ENCODE data around the gene RPN2. TPM values are rescaled to one million over a fixed set of nuclear protein-coding genes. Genes with fewer than 3 reads are reported as not detected.

The RPN2 gene
- total RNA-seq, 1 donor, result 159 TPM

DNA sequence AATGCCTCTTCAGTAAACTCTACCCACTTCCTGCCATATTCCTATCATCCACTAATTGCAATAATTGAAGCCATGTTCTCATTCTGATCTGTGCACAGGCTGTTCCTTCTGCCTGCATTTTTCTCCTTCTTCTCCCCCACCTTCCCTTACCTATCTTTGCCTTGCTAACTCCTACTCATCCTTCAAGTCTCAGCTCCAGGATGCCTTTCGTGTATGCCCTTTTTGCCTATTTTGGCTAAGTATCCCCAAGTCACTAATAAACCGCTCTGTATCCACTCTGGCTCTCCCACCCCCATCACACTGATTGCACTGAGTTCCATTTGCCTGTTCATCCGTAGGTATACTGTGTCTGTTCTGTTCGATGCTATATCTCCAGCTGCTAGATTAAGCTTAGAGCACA, 6.3 kb upstream of the RPN2 start:
- H3K4me3 ChIP-seq (ENCODE audit: low read depth, low read length), result no peak overlapping the region
- DNase-seq (ENCODE audit: low read depth), result no peak
- TF ChIP-seq CTCF (IDR thresholded peaks at IDR 0.05; ENCODE audit: insufficient read depth, low read length), result no peak

GRCh38 chr20:37179683-37180524, 774 bp downstream of the RPN2 start:
- no peak for TF ChIP-seq CTCF (IDR thresholded peaks at IDR 0.05; ENCODE audit: insufficient read depth, low read length)
- H3K4me3 ChIP-seq (ENCODE audit: low read depth, low read length), result peak overlapping the region; percentile 74
- DNase-seq (ENCODE audit: low read depth), result peak; percentile 40

GRCh38 chr20:37185686-37186085, 6.6 kb downstream of the RPN2 start:
- DNase-seq (ENCODE audit: low read depth), result no peak
- TF ChIP-seq CTCF (IDR thresholded peaks at IDR 0.05; ENCODE audit: insufficient read depth, low read length), result no peak

GRCh38 chr20:37188787-37189186, 9.7 kb downstream of the RPN2 start:
- no peak for TF ChIP-seq CTCF (IDR thresholded peaks at IDR 0.05; ENCODE audit: insufficient read depth, low read length)
- DNase-seq (ENCODE audit: low read depth), result no peak
- H3K4me3 ChIP-seq (ENCODE audit: low read depth, low read length), result no peak overlapping the region

More at GRCh38 chr20:37185686-37186085, 6.6 kb downstream of the RPN2 start:
- no peak overlapping the region for H3K4me3 ChIP-seq (ENCODE audit: low read depth, low read length)

- DNase-seq (ENCODE audit: low read depth), result no peak
Measured at GRCh38 chr20:37189416-37190016, 10.4 kb downstream of the RPN2 start.

More at GRCh38 chr20:37189416-37190016, 10.4 kb downstream of the RPN2 start:
- H3K4me3 ChIP-seq (ENCODE audit: low read depth, low read length), result no peak overlapping the region
- TF ChIP-seq CTCF (IDR thresholded peaks at IDR 0.05; ENCODE audit: insufficient read depth, low read length), result no peak
